ENCODE data around the gene RNPC3. TPM values are rescaled to one million over a fixed set of nuclear protein-coding genes. Genes with fewer than 3 reads are reported as not detected.

RNPC3 gene
- total and polyA plus RNA-seq, 2 of the 8 experiments (the other 6 are each of a cell fraction or from before 2014, with no cell fraction given): 10.9 to 12.8 TPM

DNA sequence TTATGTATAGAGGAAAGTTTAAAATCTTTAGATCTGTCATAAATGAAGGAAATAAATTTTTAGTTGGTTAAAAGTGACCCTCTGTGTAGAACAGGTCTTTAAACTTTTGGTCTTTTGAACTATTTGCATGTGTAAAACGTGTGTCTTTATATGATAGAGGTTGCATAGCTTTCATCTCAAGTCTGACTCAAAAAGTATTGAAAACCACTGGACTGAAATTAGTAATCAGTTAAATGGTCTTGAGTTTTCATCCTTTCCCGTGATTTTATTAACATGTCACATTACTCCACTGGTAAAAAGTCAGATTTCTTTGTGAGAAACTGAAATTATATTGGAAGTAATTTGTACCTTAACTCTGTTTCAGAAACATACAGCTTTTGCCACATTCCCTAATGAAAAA, 1.8 kb downstream of the RNPC3 start:
- Histone ChIP-seq H3K4me2 (ENCODE audit: insufficient read depth in 1 of 2, low read depth in 2 of 2, low read length in 2 of 2) (peak overlapping the region; percentile 66 to 74; a peak in 2 of 4 replicates), H2AFZ (ENCODE audit: low read length) (no peak overlapping the region), H2BK5ac (ENCODE audit: low read depth, low read length) (no peak overlapping the region), H3K4me1 (replicated peaks in 1 of 4; ENCODE audit: control insufficient read depth in 3 of 4, insufficient read depth in 4 of 4, low read length in 3 of 4) (peaks cover 0 to 2% (median 0%) of the 10 kb centered on the region in 4 experiments; a peak in 1 of 7 replicates), H3K4me3 (ENCODE audit: extremely low read depth in 1 of 4, insufficient read depth in 2 of 4, low read depth in 3 of 4, low read length in 4 of 4) (peak overlapping the region in 1 of 4 experiments; percentile 95; a peak in 3 of 8 replicates), H3K56ac (replicated peaks; ENCODE audit: insufficient read length, low read depth, low read length) (no peak overlapping the region), H2AK5ac (ENCODE audit: low read depth, low read length) (no peak overlapping the region), H3K9ac (replicated peaks in 1 of 4; ENCODE audit: extremely low read depth in 1 of 4, low read depth in 3 of 4, low read length in 3 of 4) (no peak overlapping the region), H3K27ac (ENCODE audit: low read depth, low read length) (no peak overlapping the region), H4K5ac (ENCODE audit: insufficient read length, low read depth, low read length) (no peak overlapping the region), H4K8ac (ENCODE audit: extremely low read depth, insufficient read depth, low read length) (no peak overlapping the region), H3K27me3 (replicated peaks in 1 of 4; ENCODE audit: control insufficient read depth in 3 of 4, extremely low read depth in 1 of 4, insufficient read depth in 3 of 4, low read length in 3 of 4) (no peaks in the 10 kb centered on the region), H3K79me2 (ENCODE audit: control insufficient read depth in 1 of 2, insufficient read depth in 2 of 2, low read length in 2 of 2) (peaks cover 0 to 56% of the 10 kb centered on the region in 2 experiments; a peak in 2 of 4 replicates), H3K79me1 (ENCODE audit: low read depth, low read length) (no peaks in the 10 kb centered on the region; the same call in 1 of the 2 replicates), H3K9me3 (ENCODE audit: insufficient read depth in 2 of 2, low read depth in 1 of 2, low read length in 1 of 2) (no peaks in the 10 kb centered on the region; a peak in 1 of 4 replicates), H3K23me2 (ENCODE audit: low read depth, low read length) (peaks cover 3% of the 10 kb centered on the region; the same call in 1 of the 2 replicates), H3K23ac (ENCODE audit: insufficient read length) (no peak overlapping the region), H2BK12ac (ENCODE audit: low read depth, low read length) (no peak overlapping the region), H2BK120ac (replicated peaks; ENCODE audit: low read depth, low read length) (no peak overlapping the region), H3K36me3 (ENCODE audit: control insufficient read depth in 2 of 4, insufficient read depth in 4 of 4, low read length in 3 of 4) (peaks cover 0 to 4% (median 0%) of the 10 kb centered on the region in 4 experiments; a peak in 2 of 8 replicates), H2BK15ac (ENCODE audit: low read length) (no peak overlapping the region), H4K91ac (replicated peaks; ENCODE audit: insufficient read length, low read length) (no peak overlapping the region), H3K14ac (ENCODE audit: insufficient read length) (no peak overlapping the region), H2BK20ac (ENCODE audit: low read length) (no peak overlapping the region), H4K20me1 (replicated peaks in 1 of 2; ENCODE audit: control insufficient read depth in 1 of 2, insufficient read depth in 2 of 2, low read length in 2 of 2) (peaks cover 0 to 3% of the 10 kb centered on the region in 2 experiments), H3K4ac (replicated peaks; ENCODE audit: insufficient read length, low read depth, low read length) (no peak overlapping the region), H3K18ac (ENCODE audit: extremely low read depth, low read length) (no peak overlapping the region)
- CTCF ChIA-PET (ENCODE audit: partially characterized antibody): interaction anchor here (0.6 to 2.0 kb wide), 2 partner anchors 421 to 928 kb away, joined by 5 to 6 read pairs; no protein-coding TSS in a partner anchor
- 81% methylated on average over 2 of the region's 2 CpGs; no CpG with 5 or more reads in 1 of the 2 experiments for WGBS, 2 experiments (ENCODE audit: extremely low coverage in 1 of 2, insufficient coverage in 1 of 2, insufficient read length in 1 of 2, insufficient replicate concordance in 2 of 2, low coverage in 1 of 2, low lambda C conversion rate in 2 of 2, missing lambda C conversion rate in 1 of 2)
- FAIRE-seq: no peak
- POLR2A ChIA-PET (ENCODE audit: partially characterized antibody): no interaction called here
- DNase-seq (ENCODE audit: low read depth in 1 of 2, low spot score in 2 of 2): no peak
- TF ChIP-seq KDM1A (IDR thresholded peaks at IDR 0.05; ENCODE audit: borderline replicate concordance, low read length) (no peak), ZNF274 (IDR thresholded peaks at IDR 0.05; ENCODE audit: borderline replicate concordance, extremely low read depth, low read length) (no peak), POLR2AphosphoS5 (IDR thresholded peaks at IDR 0.05; ENCODE audit: low read depth, low read length) (no peak), NRF1 (IDR thresholded peaks at IDR 0.05; ENCODE audit: low read depth, low read length) (no peak), SP2 (IDR thresholded peaks at IDR 0.05; ENCODE audit: low read length) (no peak), CTBP2 (IDR thresholded peaks at IDR 0.05; ENCODE audit: borderline replicate concordance, insufficient read depth, insufficient read length, low read length) (no peak), RXRA (IDR thresholded peaks at IDR 0.05; ENCODE audit: insufficient read depth, low read depth, low read length) (no peak), JUN (IDR thresholded peaks at IDR 0.05; ENCODE audit: low read depth, low read length) (no peak), EGR1 (IDR thresholded peaks at IDR 0.05; ENCODE audit: borderline replicate concordance, low read depth, low read length) (no peak), ASH2L (IDR thresholded peaks at IDR 0.05; ENCODE audit: low read length) (no peak), SP4 (IDR thresholded peaks at IDR 0.05; ENCODE audit: low read length) (no peak)
- TF ChIP-seq, protein P1, sequence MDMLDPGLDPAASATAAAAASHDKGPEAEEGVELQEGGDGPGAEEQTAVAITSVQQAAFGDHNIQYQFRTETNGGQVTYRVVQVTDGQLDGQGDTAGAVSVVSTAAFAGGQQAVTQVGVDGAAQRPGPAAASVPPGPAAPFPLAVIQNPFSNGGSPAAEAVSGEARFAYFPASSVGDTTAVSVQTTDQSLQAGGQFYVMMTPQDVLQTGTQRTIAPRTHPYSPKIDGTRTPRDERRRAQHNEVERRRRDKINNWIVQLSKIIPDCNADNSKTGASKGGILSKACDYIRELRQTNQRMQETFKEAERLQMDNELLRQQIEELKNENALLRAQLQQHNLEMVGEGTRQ (IDR thresholded peaks at IDR 0.05; ENCODE audit: low read length): no peak
- TF ChIP-seq, protein P2, sequence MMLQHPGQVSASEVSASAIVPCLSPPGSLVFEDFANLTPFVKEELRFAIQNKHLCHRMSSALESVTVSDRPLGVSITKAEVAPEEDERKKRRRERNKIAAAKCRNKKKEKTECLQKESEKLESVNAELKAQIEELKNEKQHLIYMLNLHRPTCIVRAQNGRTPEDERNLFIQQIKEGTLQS (IDR thresholded peaks at IDR 0.05; ENCODE audit: insufficient read depth, low read depth, low read length): no peak

Measured in H1 (cell line).